GM12865 (cell line): ENCODE measurements around the gene ETF1.
"Not testable (repeated sequence)": the region's sequence is repeated elsewhere in the genome, so short reads cannot be mapped to it uniquely, and the experiment has no call there.

Experiments
- DNase-seq: peaks from one replicate; pipeline ENCODE4 v3.0.0; 2010; ENCODE audit warnings: low read depth
- H3K4me3 ChIP-seq: 2 replicates; pipeline ENCODE4 v1.5.1; 2011; ENCODE audit warnings: mild to moderate bottlenecking, low read depth, low read length, control low read depth
- TF ChIP-seq, protein P1 (sequence below): IDR thresholded peaks from 2 replicates; pipeline ENCODE4 v1.5.1; 2011; ENCODE audit warnings: low read length, control low read depth, low read depth, inconsistent platforms; ENCODE audit not compliant: insufficient read depth; ENCODE audit errors: missing control alignments

ETF1 gene

DNA sequence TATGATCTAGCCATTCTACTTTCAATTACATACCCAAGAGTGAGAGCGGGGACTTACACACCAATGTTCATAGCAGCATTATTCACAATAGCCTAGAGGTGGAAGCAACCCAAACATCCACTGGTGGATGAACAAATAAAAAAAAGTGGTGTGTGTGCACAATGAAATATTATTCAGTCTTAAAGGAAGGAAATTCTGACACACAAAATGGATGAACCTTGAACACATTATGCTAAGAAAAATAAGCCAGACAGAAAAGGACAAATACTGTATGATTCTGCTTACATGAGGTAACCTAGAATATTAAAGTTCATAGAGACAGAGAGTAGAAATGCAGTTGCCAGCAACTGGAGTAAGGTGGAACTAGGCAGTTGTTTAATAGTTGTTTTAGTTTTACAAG lies 22.1 kb downstream of the ETF1 start:
- TF ChIP-seq, protein P1, sequence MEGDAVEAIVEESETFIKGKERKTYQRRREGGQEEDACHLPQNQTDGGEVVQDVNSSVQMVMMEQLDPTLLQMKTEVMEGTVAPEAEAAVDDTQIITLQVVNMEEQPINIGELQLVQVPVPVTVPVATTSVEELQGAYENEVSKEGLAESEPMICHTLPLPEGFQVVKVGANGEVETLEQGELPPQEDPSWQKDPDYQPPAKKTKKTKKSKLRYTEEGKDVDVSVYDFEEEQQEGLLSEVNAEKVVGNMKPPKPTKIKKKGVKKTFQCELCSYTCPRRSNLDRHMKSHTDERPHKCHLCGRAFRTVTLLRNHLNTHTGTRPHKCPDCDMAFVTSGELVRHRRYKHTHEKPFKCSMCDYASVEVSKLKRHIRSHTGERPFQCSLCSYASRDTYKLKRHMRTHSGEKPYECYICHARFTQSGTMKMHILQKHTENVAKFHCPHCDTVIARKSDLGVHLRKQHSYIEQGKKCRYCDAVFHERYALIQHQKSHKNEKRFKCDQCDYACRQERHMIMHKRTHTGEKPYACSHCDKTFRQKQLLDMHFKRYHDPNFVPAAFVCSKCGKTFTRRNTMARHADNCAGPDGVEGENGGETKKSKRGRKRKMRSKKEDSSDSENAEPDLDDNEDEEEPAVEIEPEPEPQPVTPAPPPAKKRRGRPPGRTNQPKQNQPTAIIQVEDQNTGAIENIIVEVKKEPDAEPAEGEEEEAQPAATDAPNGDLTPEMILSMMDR = no peak
- DNase-seq = no peak
- no peak overlapping the region for H3K4me3 ChIP-seq

DNA sequence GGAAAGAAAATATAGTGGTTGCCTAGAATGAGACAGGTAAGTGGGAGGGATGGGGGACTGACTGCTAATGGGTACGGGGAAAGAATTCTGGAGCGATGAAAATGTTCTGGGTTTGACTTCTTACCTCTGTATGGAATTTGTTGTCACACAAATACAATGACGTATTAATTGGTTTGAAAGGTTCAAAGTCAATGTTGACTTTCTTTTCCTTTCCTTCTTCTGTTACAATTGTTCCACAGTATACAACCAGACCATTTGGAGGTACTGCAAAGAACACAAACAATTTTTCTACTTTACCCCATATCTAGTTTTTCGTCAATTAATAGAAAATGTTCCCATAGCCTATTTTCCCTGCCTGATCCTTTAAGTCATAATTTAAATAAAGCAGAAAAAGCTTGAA lies 25.6 kb downstream of the ETF1 start:
- DNase-seq = no peak
- TF ChIP-seq, protein P1 = no peak
- no peak overlapping the region for H3K4me3 ChIP-seq

DNA sequence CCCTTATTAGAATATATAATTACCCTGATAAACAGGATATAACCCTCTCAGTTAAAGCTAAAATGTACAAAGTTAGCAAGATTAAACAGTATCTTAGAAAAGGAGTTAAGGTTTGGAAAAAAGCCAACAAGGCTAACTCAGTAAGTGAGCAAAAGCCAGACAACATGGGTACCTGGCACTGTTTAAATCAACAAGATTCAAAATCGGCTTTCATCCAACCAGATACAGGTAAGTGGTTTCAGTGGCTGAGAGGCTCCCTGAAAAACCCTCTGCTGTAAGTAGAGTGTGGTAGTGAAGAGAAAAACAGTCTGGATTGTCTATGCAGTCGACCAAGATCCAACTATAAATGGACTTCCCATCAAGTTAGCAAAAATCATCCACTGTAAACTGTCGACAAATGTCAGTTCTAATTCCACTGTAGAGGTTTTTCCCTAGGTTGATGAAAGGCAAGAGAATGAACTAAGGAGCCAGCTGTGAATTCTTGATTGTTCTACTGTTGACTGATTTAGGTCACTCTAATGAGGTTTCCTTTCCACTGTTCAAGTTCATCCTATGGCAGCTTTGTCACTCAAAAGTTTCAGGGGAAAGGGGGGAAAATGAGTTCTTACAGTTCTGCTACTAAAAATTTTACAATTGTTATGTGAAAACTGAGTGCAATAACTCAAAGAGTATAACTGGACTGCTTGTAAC lies 27.3 kb downstream of the ETF1 start:
- TF ChIP-seq, protein P1 = no peak
- DNase-seq = no peak
- no peak overlapping the region for H3K4me3 ChIP-seq

DNA sequence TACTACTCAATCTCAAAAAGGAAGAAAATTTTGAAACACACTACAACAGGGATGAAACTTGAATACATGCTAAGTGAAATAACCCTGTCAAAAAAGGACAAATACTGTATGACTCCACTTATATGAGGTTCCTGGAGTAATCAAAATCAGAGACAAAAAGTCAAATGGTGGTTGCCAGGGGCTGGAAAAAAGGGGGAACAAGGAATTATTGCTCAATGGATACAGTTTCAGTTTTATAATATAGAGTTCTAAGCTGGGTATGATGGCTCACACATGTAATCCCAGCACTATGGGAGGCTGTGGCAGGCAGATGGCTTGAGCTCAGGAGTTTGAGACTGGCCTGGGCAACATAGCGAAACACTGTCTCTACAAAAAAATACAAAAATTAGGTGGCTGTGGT lies 29.0 kb downstream of the ETF1 start:
- no peak for DNase-seq
- TF ChIP-seq, protein P1 = no peak
- H3K4me3 ChIP-seq = no peak overlapping the region

DNA sequence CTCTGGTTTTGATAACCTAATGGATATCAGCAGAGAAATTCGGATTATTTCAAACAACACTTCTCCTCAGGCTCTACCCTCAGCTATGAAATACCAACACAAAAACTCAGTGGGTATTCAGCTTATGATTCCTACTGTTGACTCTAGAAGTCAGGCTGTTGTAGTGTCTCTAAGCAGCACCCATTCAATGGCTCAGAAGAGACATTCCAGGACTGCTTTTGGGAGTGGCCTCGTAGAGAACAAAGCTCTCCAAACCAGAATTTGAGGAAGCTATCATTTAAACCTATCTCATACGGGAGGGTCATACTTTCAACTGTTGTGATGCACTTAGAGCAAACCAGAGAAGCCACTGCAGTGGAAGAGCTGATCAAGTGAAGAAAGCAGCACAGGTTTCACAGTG lies 34.1 kb downstream of the ETF1 start:
- TF ChIP-seq, protein P1 = no peak
- H3K4me3 ChIP-seq = no peak overlapping the region
- no peak for DNase-seq

DNA sequence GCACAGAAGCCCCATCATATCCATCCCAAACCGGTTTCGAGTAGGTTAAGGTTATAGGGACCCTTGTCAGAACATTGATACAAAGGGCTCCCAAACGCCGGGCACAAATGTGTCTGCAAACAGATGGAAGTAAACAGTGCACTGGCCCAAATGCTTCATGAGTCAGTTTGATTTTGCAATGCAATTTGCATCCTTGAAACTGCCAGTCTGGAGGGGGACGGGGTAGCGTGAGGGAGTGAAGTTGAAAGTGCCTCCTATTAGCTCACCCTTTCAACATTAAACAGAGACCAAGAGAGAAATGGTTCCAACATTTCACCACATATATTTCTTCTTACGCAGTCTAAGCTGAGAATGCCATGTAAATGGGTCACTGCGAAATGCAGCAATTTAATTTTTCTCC lies 35.6 kb downstream of the ETF1 start:
- not testable (repeated sequence) for H3K4me3 ChIP-seq, DNase-seq

DNA sequence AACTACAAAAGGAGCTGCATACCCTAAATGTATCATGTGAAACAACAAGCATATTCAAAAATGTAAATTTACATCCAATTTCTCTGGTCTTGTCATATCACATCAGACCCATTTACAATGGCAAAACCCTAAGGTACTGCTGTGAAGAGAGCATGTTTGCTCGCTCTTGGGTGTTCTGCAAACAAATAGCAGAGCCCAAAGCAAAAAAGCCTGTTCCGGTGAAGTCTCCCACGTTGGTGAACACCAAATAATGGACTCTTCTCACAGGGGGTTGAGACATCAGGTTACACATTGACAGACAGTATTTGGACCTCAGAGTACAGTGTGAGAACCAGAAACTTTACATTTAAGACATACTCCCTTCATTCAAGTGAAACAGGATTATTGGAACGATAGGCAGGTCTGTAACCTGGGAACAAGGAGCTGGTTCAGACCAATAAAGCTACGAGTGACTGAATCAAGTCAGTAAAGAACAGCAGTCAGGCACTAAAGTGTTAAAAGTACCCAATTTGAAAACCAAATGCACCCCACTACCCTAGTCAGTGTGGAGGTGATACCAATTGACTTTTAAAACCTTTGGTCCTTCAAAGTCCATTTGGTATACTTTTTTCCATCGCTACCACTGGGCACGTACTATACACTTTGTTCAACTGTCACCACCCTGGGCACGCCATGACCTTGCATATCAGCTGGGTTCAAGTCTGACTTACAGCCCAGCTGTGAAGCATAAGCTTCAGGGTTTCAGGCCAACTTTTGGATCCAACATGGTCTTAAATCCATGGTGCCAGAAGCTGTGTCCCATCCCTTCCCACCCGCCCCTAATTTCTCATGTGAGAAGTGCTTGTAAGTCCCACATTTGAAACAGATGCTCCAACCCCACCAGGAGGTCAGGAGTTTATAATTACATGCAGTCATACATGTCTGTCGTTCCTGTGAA lies 36.4 kb downstream of the ETF1 start:
- TF ChIP-seq, protein P1 = no peak
- DNase-seq = no peak
- H3K4me3 ChIP-seq = no peak overlapping the region
